Body of pancreas (tissue), 4 donors: ENCODE measurements around the gene TSEN34. TPM values are rescaled to one million over a fixed set of nuclear protein-coding genes. Genes with fewer than 3 reads are reported as not detected.

Experiments used
- ATAC-seq: fragments of 150-250 bp; one replicate; pipeline ENCODE4 v1.9.1; 2016
- DNase-seq, 4 donors: peaks; one replicate each; pipeline ENCODE4 v3.0.0-alpha.2; 2019
- H3K27ac ChIP-seq, 4 donors: fragments of 200-600 bp; sonication (generic); 1 replicate in 3 of 4; 2 replicates in 1 of 4; pipeline versions ENCODE4 v1.5.1 to v1.6.1; 2016 to 2019; ENCODE audit warnings: mild to moderate bottlenecking in 1 of 4, mixed read lengths in 1 of 4, moderate library complexity in 1 of 4
- H3K27me3 ChIP-seq, 2 donors: fragments of 200-600 bp; sonication (generic); one replicate each; pipeline ENCODE4 v1.6.0; 2016; ENCODE audit warnings: mild to moderate bottlenecking in 1 of 2
- H3K36me3 ChIP-seq, 2 donors: fragments of 200-600 bp; sonication (generic); replicated peaks in 1 of 2; 2 replicates each; pipeline ENCODE4 v1.5.1; 2016; ENCODE audit warnings: low read depth in 2 of 2; ENCODE audit not compliant: insufficient read depth in 1 of 2
- H3K4me1 ChIP-seq: fragments of 200-600 bp; sonication (generic); one replicate; pipeline ENCODE4 v1.6.0; 2016
- H3K4me3 ChIP-seq, 2 donors: fragments of 200-600 bp; sonication (generic); 1 replicate in 1 of 2; 2 replicates in 1 of 2; pipeline ENCODE4 v1.5.1; 2016 to 2019
- H3K9me3 ChIP-seq, 3 donors: fragments of 200-600 bp; sonication (generic); 1 replicate in 2 of 3; 2 replicates in 1 of 3; pipeline ENCODE4 v1.5.1; 2016
- CTCF ChIP-seq, 7 experiments: fragments of 450-650 bp in 4 of 7; fragments of 200-600 bp in 3 of 7; sonication (generic) in 3 of 7; IDR thresholded peaks; one replicate each; pipeline ENCODE4 v1.5.1; 2016 to 2019; ENCODE audit warnings: antibody characterized with exemption in 7 of 7
- POLR2A ChIP-seq, 3 donors: fragments of 450-650 bp; IDR thresholded peaks; one replicate each; pipeline ENCODE4 v1.6.1; 2016; ENCODE audit warnings: antibody characterized with exemption in 3 of 3, mild to moderate bottlenecking in 2 of 3
- WGBS, 2 donors: methylation state at CpG; one replicate each; pipeline ENCODE4 v1.1.5; 2017; 5-methylcytosine and 5-hydroxymethylcytosine counted together
- intact Hi-C: fragments of 100-400 bp; cut with DNase I; formaldehyde crosslinking; loops from one replicate; pipeline ENCODE4 v1.15.1; 2023
- total RNA-seq, 2 donors: library from RNA; depleted of rRNA; stranded (reverse); fragments of >200 nt; gene quantifications; one replicate each; pipeline ENCODE4 v1.1.0, GENCODE V29; 2016

Gene TSEN34
- total RNA-seq, 2 donors from 2014 or later: 33.9 to 56.6 TPM

- no peaks in the 10 kb centered on the region for H3K27me3 ChIP-seq
- DNase-seq (peak; percentile 100), ATAC-seq (peak; percentile 93)
- peaks cover 5 to 11% of the 10 kb centered on the region in 2 donors for H3K36me3 ChIP-seq
- peak within 1 kb of the TSS; percentile 30 to 59 for H3K4me3 ChIP-seq
- H3K27ac ChIP-seq: peak within 1 kb of the TSS; percentile 86 to 96 (median 93)
- peaks cover 46% of the 10 kb centered on the region for H3K4me1 ChIP-seq
- intact Hi-C loops: no loop called here
- TF ChIP-seq CTCF (IDR thresholded peaks at IDR 0.05) (peak in 5 of 7 experiments; percentile 7 to 54 (median 41)), POLR2A (IDR thresholded peaks at IDR 0.05) (peak; percentile 54 to 82 (median 79))
- WGBS, 2 donors: 0% methylated on average over 70 to 72 of the region's 72 CpGs
- H3K9me3 ChIP-seq: no peaks in the 10 kb centered on the region
Measured at GRCh38 chr19:54159352-54160181, 31.5 kb upstream of the TSEN34 start, which contains the start of gene LENG1. LENG1 (minus strand) TSS chr19:54159721; CDS start chr19:54159695, 26 bp downstream.

GRCh38 chr19:54160182-54160811 lies 30.8 kb upstream of the TSEN34 start:
- Histone ChIP-seq H3K27me3 (no peaks in the 10 kb centered on the region), H3K4me1 (peaks cover 48% of the 10 kb centered on the region), H3K4me3 (peak overlapping the region; percentile 3 to 29), H3K36me3 (peaks cover 5 to 9% of the 10 kb centered on the region in 2 donors), H3K27ac (peak overlapping the region; percentile 82 to 96 (median 90)), H3K9me3 (no peaks in the 10 kb centered on the region)
- intact Hi-C loops: no loop called here
- WGBS, 2 donors: 2% methylated on average over 18 to 28 of the region's 28 CpGs
- TF ChIP-seq CTCF (IDR thresholded peaks at IDR 0.05) (no peak), POLR2A (IDR thresholded peaks at IDR 0.05) (no peak)
- no peak for DNase-seq
- ATAC-seq: no peak

GRCh38 chr19:54160854-54161253 lies 30.3 kb upstream of the TSEN34 start:
- ATAC-seq (no peak), DNase-seq (no peak)
- Histone ChIP-seq H3K9me3 (no peaks in the 10 kb centered on the region), H3K27me3 (no peaks in the 10 kb centered on the region), H3K27ac (peak overlapping the region in 3 of 4 donors; percentile 86 to 96 (median 95)), H3K4me1 (peaks cover 48% of the 10 kb centered on the region), H3K36me3 (peaks cover 5 to 8% of the 10 kb centered on the region in 2 donors), H3K4me3 (no peak overlapping the region)
- TF ChIP-seq POLR2A (IDR thresholded peaks at IDR 0.05): no peak
- no peak for TF ChIP-seq CTCF (IDR thresholded peaks at IDR 0.05)
- intact Hi-C loops: no loop called here
- 25 to 34% methylated on average over 13 of the region's 13 CpGs for WGBS, 2 donors

GRCh38 chr19:54162241-54162805 lies 28.8 kb upstream of the TSEN34 start:
- no peak for TF ChIP-seq CTCF (IDR thresholded peaks at IDR 0.05)
- peak in 2 of 3 donors; percentile 5 to 24 for TF ChIP-seq POLR2A (IDR thresholded peaks at IDR 0.05)
- no peak overlapping the region for H3K4me3 ChIP-seq
- peak overlapping the region in 2 of 4 donors; percentile 30 to 68 for H3K27ac ChIP-seq
- peaks cover 48% of the 10 kb centered on the region for H3K4me1 ChIP-seq
- H3K27me3 ChIP-seq: no peaks in the 10 kb centered on the region
- WGBS, 2 donors: 2 to 6% methylated on average over 18 to 32 of the region's 35 CpGs
- ATAC-seq (peak; percentile 33), DNase-seq (peak; percentile 89 to 95 (median 94))
- no peaks in the 10 kb centered on the region for H3K36me3 ChIP-seq
- H3K9me3 ChIP-seq: no peaks in the 10 kb centered on the region
- intact Hi-C loops: no loop called here
